HG03135 (cell line): ENCODE data around the gene CCDC186.

ENCODE experiments used
- ATAC-seq: cut with Tn5 transposase; IDR thresholded peaks from one replicate; pipeline ENCODE4 v1.9.1; 2021; ENCODE audit warnings: mild to moderate bottlenecking, moderate library complexity; ENCODE audit not compliant: unreplicated experiment

Gene CCDC186

GRCh38 chr10:114071178-114071577 is 102.8 kb downstream of the CCDC186 start:
- no peak for ATAC-seq
